NCI-H774 (cell line): ENCODE measurements around the gene SLC34A3.
"Not testable (repeated sequence)": the region's sequence is repeated elsewhere in the genome, so short reads cannot be mapped to it uniquely, and the experiment has no call there.

Experiments
- DNase-seq: peaks from one replicate; lab custom pipeline; 2025; lab: John Stamatoyannopoulos, UW

The SLC34A3 gene

DNA sequence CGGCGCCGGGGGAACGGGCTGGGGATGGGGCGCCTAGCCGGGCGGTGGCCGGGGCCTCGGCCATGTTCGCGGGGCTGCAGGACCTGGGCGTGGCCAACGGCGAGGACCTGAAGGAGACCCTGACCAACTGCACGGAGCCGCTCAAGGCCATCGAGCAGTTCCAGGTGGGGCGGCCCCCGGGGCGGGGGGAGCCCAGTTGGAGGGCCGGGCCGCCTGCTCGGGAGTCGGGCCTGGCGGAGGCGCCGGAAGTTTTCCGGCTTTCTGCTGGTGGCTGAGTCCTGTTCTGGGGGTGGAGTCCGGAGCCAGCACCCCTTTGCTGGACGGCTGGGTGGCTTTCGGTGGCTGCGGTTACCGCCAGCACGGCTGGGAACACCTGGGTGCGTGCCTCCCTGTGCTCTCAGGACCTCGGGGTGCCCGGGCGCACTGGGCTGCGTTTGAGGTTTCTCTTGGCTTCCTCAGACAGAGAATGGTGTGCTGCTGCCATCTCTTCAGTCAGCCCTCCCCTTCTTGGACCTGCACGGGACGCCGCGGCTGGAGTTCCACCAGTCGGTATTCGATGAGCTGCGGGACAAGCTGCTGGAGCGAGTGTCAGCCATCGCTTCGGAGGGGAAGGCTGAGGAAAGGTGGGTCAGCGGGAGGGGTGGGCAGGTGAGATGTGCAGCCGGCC lies 24.9 kb downstream of the SLC34A3 start:
- DNase-seq: peak; percentile 76

DNA sequence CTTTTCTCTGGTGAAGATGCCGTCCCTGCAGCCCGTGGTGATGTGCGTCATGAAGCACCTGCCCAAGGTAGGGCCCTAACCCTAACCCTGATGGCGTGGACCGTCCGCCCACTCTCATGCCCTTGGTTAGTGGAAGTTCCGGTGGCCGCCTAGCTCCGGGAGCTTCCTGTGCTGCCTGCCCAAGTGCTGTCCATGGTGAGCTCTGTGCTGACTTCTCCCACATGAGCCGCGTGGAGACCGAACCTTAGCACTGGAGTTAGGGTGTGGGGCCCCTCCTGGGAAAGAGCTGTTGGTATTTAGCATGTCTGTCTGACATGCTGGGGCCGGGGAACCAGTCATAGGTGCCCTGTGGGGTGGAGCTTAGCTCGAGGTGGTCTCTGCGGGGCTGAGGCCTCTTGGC lies 25.7 kb downstream of the SLC34A3 start:
- DNase-seq: no peak

DNA sequence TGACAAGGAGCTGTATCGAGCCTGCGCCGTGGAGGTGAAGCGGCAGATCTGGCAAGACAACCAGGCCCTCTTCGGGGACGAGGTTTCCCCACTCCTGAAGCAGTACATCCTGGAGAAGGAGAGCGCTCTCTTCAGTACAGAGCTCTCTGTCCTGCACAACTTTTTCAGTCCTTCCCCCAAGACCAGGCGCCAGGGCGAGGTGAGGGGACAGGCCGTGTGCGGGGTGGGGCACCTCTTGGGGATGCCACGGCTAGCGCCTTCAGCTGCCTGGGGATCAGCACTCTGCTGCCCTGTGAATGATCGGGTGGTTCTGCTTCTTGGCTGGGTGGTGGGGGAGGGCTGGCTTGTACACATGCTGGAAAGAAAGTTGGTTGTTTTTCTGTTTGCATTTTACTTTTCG lies 26.2 kb downstream of the SLC34A3 start:
- no peak for DNase-seq

DNA sequence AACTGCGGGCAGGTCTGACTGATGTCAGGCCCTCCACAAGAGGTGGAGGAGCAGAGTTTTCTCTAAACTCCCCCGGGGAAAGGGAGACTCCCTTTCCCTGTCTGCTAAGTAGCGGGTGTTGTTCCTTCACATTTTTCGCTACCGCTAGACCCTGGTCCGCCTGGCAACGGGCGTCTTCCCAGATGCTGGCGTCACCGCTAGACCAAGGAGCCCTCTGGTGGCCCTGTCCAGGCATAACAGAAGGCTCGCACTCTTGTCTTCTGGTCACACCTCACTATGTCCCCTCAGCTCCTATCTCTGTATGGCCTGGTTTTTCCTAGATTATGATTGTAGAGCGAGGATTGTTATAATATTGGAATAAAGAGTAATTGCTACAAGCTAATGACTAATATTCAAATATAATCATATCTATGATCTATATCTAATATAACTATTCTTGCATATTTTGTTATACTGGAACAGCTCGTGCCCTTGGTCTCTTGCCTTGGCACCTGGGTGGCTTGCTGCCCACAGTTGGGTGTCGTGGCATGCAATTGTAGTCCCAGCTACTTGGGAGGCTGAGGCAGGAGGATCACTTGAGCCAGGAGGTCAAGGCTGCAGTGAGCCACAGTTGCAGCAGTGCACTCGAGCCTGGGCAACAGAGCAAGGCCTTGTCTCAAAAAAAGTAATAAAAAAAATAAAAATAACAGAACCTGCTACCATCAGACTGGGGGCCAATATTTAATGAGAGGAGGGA lies 31.6 kb downstream of the SLC34A3 start:
- not testable (repeated sequence) for DNase-seq

DNA sequence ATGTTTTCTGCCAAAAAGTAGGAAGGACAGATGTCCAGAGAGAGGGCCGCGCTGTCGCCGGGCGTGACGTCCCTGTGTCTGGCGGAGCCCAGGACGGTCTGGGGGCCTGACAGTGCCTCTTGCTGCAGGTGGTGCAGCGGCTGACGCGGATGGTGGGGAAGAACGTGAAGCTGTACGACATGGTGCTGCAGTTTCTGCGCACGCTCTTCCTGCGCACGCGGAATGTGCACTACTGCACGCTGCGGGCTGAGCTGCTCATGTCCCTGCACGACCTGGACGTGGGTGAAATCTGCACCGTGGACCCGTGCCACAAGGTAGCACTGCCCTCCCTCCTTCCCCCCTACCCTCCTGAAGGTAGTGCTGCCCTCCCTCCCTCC lies 32.2 kb downstream of the SLC34A3 start:
- no peak for DNase-seq

DNA sequence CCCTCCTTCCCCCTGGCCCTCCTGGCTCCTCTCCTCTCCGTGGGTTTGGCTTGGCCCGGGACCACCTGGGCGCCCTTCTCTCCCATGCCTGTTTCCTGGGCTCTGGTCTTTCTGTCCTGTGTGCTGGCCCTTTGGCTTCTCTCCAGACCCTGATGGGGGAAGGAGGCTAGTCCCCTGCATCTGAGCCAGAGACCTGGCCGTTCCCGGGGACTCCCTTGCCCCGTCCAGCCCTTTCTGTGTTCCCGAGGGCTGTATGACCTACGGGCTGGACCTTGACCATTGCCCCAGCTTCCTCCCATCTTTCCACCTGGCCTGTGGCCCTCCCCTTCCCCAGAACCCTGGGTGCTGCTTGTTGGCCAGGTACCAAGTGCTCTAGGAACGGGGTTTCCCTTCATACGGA lies 32.8 kb downstream of the SLC34A3 start:
- DNase-seq: no peak

DNA sequence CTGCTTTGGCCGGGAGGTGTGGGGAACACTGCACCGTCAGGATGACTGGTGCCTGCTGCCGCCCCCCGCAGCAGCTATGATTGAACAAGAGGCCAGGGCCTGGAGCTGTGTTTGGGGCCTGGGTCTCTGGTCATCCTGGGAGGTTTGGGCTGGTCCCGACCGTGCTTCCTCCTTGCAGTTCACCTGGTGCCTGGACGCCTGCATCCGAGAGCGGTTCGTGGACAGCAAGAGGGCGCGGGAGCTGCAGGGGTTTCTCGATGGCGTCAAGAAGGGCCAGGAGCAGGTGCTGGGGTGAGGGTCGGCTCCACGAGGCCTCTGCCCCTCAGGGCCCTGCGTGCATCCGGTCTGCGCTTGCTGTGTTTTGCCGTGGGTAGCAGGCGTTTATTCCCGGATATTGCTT lies 33.4 kb downstream of the SLC34A3 start:
- DNase-seq: no peak

DNA sequence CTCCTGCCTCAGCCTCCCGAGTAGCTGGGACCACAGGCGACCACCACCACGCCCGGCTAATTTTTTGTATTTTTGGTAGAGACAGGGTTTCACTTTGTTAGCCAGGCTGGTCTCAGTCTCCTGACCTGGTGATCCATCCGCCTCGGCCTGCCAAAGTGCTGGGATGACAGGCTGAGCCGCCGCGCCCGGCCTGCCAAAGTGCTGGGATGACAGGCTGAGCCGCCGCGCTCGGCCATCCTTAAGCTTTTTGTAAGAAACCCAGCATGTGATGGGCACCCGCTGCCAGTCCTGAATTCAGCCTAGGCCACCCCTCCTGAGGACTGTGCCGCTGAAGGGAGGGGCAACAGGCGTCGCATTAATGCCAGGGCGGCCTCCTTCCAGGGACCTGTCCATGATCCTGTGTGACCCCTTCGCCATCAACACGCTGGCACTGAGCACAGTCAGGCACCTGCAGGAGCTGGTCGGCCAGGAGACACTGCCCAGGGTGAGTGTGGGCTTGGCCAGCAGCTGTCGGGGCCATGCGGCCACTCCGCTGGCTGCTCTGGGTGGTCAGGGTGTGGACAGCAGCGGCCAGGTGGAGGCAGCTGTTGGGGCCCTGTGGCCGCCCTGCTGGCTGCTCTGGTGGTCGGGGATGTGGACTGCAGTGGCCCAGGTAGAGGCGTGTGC lies 34.9 kb downstream of the SLC34A3 start:
- DNase-seq: no peak

DNA sequence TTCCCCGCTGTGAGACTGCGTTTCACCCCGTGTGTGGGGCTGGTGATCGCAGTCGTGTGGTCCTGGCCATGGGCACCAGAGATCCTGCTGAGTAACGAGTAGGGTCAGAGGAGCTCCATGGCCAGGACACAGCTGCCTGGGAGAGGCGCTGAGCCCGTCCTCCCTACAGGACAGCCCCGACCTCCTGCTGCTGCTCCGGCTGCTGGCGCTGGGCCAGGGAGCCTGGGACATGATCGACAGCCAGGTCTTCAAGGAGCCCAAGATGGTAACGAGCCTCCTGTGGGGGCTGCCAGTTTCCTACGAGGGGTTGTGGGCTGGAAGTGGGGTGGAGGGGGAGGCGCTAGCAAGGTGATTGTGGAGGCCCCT lies 35.4 kb downstream of the SLC34A3 start:
- no peak for DNase-seq

DNA sequence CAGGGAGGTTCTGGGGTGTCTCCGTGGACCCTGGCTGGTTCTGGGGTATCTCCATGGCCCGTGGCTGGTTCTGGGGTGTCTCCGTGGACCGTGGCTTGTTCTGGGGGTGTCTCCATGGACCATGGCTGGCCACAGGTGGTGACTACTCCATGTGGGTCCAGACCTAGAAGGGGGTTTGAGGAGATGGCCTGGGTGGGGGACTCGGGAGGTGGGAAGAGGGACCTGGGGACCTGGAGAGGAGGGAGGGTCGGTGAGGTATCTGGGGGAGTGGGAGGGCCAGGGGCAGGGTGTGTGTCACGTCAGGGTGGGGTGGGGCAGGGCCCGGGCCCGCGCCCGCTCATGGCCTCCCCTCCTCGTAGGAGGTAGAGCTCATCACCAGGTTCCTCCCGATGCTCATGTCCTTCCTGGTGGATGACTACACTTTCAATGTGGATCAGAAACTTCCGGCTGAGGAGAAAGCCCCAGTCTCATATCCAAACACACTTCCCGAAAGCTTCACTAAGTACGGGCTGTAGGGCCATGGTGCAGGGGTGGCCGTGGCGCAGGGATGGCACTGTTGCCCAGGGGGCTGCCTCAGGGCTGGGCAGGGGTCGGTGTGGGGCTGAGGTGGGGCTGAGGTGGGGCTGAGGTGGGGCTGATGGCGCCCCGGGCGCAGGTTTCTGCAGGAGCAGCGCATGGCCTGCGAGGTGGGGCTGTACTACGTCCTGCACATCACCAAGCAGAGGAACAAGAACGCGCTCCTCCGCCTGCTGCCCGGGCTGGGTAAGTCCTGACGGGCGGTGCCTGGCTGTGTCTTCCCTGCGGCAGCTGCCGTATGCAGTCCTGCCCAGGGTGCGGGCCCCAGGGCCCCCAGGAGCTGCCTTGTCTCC lies 36.1 kb downstream of the SLC34A3 start:
- no peak for DNase-seq

DNA sequence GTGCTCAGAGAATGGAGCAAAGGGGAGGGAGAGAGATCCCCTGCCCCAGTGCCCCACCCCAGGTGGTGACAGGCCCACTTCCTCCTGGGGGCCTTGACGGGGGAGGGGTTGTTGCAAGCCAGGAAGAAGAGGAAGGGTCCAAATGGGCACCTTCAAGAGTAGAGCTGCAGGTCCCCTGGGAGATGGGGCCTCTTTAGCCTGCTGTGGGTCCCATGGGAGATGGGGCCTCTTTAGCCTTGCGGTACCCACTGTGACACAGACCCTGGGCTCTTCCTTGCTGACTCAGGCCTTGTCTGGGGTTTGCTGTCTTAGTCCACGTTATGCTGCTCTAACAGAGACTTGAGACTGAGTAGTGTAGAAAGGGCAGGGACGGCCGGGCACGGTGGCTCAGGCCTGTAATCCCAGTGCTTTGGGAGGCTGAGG lies 37.2 kb downstream of the SLC34A3 start:
- DNase-seq: no peak

DNA sequence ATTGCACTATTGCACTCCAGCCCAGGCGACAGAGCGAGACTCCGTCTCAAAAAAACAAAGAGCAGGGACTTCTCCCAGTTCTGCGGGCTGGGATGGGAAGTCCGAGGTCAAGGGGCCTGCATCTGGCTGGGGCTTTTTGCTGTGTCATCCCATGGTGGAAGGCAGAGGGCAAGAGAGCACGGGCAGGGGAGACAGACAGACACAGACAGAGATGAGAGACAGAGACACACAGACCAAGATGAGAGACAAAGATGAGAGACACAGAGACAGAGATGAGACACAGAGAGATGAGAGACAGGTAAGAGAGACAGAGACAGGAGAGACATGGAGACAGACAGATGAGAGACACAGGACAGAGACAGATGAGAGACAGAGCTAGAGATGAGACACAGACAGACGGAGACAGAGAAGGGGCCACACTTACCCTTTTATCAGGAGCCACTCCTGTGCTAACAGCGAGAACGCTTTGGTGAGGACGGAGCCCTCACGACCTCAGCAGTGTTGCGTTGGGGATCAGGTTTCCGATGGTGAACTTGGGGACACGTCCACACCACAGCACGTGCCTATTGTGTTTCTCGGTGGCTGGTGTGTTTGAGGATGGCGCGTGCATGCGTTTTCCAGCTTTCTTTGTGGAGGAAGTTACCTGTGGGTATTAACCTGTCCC lies 38.0 kb downstream of the SLC34A3 start:
- DNase-seq: no peak

DNA sequence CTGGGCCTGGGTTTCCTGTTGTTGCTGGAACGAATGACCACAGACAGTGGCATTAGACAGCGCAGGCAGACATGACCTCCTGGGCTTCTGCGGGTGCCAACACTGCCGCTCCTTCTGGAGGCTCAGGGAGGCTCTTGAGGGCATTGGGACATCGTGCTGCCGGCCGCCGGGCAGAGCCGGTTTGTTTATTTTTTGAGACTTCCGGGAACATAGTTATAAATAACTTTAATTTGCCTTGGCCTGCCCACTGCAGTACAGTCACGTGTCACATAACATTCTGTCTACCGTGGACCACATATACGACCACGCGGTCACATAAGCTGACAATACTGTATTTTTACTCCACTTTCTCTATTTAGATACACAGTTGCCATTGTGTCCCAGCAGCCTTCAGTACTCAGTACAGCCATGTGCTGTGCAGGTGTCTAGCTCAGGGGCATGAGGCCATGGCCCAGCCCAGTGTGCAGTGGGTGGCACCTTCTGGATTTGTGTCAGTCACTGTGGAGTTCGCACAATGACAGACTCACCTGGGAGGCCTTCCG lies 38.6 kb downstream of the SLC34A3 start:
- no peak for DNase-seq

DNA sequence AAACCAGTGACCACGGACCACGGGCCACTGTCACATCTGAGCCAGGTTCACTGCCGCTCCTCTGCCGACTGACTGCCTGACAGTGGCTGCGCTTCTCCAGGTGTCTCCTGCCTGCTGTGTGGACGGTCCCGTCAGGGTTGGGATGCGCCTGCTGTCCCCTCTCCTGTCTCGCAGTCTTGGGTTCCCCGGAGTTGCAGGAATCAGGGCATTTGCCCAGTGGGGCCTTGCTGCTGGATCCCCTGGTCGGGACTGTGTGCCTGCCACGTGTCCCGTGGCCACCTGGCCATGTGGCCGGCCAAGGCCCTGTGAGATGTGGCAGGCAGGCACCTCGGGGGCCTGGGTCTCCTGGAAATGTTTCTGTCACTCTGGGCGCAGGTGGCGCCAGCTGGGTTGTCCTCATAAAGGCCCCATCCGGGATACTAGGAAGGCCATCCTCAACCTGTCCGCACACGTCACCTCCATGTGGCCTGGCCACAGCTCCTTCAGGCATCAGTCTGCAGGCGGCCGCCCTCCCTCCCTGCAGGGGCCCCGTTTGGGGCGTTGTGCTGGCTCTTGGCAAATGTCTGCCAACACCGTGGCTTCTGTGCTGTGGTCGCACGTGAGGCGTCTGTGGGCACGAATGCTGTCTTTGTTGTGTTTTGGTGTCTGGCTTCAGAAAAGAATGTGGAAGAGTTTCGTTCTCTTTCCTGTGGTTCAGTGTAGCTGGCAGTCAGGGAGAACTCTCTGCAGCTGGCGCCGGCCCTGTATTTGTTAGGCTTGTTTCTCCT lies 40.4 kb downstream of the SLC34A3 start:
- no peak for DNase-seq

DNA sequence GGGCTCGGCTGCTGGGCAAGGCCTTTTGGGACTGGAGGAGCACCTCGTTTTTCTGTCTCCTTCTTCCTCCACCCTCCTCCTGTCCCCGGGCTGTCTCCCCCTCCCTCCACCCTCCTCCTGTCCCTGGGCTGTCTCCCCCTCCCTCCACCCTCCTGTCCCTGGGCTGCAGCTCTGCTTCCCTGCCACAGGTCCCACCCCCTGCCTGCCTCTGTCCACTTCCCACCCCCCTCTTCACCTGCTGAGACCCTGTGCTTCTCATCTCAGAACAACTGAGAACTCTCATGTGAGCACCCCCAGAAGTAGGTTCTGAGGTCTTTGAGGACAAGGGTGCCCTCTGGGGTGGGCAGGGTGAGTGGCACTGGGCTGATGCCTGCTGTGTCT lies 41.0 kb downstream of the SLC34A3 start:
- no peak for DNase-seq

DNA sequence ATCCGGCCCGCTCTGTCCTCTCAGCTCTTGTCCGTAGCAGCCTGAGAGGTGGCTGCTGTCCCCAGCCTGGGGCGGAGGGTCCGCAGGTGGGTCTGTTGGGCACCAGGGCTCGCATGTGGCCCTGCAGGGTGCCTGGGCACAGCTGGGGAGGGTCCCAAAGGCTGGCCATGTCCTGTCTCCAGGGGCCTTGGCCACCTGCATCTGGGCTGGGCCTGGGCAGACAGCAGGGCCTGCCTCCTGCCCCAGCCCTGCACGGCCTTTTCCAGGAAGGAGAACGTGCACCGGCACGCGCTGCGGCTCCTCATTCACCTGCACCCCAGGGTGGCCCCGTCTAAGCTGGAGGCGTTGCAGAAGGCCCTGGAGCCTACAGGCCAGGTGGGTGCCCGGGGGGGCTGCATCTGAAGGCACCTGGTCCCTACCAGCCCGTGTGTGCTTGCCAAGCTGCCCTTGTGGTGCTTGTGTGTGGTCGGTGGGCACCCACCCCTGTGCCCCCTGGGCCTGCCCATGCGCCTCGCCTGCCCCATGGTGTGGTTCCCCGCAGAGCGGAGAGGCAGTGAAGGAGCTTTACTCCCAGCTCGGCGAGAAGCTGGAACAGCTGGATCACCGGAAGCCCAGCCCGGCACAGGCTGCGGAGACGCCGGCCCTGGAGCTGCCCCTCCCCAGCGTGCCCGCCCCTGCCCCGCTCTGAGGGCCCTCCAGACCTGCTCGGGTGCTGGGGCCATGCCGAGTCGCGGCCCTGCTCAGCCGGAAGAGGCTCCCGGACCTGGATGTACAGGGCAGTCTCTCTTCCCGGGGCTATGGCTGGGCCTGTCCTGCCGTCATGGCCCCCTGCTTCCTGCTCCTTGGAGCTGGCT lies 41.8 kb downstream of the SLC34A3 start:
- no peak for DNase-seq

DNA sequence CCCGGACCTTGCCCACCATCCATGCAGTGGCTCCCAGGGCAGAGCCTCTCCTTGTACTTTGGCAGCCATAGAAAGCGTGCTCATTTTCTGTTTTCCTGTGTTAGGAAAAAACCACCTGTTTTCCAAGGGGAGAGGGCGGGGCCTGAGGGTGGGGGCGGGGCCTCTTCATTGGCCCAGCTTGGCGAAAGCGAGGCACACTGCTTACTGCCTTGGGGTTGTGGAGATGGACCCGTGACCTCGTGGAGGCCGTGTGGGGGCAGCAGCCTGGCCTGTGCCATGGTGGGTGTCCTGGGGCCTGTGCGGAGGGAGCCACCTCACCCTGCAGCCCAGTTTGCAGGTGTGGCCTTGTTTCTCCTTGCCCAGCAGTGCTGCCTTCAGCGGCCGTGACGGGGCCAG lies 42.4 kb downstream of the SLC34A3 start:
- no peak for DNase-seq

DNA sequence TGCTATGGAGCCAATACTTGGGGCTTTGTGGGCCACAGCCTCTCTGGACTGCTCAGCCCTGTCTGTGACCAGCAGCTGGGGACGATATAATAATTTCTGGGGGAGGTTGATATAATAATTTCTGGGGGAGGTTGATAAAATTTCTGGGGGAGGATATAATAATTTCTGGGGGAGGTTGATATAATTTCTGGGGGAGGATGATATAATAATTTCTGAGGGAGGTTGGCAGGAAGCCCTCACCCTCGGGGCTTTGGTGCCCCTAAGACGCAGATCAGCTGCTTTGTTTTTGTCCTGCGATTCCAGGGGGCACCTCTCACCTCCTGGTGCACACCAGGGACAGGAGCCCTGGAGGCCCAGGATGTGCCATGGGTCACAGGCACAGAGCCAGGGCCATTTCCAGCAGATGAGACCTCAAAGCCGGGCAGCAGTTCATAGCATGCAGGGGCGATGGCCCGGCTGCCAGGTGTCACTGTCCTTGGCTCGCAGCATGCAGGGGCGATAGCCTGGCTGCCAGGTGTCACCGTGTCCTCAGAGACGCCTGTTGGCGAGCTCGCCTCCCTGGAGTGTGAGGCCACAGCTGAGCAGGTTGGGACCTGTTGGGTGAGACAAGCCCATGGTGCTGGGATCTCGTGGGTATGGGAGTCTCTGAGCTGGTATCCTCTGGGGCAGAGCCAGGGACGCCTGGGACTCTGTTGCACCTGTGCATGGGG lies 43.1 kb downstream of the SLC34A3 start:
- no peak for DNase-seq

DNA sequence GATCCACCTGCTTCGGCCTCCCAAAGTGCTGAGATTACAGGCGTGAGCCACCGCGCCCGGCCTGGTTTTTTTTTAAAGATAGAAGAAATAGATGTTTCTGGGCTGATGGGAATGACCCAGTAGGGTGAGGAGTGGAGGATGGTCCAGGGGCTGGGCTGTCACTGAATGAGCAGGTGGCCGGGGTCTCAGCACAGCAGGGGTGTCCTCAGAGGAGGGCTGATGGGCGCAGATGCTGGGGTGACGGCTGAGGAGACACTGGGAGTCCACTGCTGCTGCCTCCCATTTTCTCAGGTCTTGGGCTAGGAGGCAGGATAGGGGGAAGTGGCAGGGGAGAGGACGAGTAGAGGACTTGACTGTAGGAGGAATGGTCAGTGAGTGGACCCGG lies 44.5 kb downstream of the SLC34A3 start:
- no peak for DNase-seq
